Measurements from ENCODE around the gene MAMDC4.
"Not testable (repeated sequence)": the region's sequence is repeated elsewhere in the genome, so short reads cannot be mapped to it uniquely, and the experiment has no call there.

MAMDC4 gene

GRCh38 chr9:136862849-136863622, 10.9 kb downstream of the MAMDC4 start:
- DNase-seq: no peak

- no peak for DNase-seq
These were observed 11.6 kb downstream of the MAMDC4 start for GRCh38 chr9:136863623-136864273.

GRCh38 chr9:136865041-136865767, 13.1 kb downstream of the MAMDC4 start:
- DNase-seq: no peak

DNA sequence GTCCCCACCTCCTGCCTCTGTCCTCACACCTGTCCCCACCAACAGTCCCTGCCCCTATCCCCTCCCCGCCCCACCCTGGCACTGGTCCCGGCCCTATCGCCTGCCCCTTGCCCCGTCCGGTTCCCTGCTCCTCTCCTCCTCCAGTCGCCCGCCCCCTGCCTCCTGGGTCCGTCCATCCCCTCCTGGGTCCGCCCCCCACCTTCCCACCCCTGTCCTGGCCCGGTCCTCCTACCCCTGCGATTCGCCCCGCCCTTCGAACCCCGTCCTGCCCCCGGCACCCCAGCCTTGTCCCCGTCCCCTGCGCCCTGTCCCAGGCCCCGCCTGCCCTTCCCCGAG, 13.6 kb downstream of the MAMDC4 start:
- no peak for DNase-seq

DNA sequence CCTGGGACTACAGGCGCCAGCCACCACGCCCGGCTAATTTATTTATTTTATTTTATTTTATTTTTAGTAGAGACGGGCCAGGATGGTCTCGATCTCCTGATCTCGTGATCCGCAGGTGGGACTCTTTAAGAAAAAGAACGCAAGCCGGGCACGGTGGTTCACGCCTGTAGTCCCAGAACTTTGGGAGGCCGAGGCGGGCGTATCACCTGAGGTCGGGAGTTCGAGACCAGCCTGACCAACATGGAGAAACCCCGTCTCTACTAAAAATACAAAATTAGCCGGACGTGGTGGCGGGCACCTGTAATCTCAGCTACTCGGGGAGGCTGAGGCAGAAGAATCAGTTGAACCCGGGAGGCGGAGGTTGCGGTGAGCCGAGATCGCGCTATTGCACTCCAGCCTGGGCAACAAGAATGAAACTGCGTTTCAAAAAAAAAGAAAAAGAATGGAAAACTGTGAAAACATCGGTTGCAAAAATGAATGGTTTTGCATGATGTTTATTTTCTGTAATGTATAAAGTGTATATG, 14.8 kb downstream of the MAMDC4 start:
- DNase-seq: not testable (repeated sequence)

DNA sequence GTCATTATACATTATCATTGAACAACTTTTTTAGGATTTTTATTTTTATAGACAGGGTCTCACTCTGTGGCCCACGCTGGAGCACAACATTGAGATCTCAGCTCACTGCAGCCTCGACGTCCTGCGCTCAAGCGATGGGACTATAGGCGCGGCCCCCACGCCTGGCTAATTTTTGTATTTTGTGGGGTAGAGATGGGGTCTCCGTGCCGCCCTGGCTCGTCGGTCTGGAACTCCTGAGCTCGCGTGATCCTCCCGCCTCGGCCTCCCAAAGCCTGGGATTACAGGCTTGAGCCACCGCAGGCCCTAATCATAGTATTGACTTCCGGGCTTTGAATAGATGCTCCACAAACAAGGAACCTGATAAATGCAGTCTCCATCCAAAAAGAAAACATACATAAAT, 15.3 kb downstream of the MAMDC4 start:
- DNase-seq: no peak

- DNase-seq: no peak
These were observed 15.8 kb downstream of the MAMDC4 start for GRCh38 chr9:136867917-136868316.

GRCh38 chr9:136868644-136869043, 16.5 kb downstream of the MAMDC4 start:
- no peak for DNase-seq

DNA sequence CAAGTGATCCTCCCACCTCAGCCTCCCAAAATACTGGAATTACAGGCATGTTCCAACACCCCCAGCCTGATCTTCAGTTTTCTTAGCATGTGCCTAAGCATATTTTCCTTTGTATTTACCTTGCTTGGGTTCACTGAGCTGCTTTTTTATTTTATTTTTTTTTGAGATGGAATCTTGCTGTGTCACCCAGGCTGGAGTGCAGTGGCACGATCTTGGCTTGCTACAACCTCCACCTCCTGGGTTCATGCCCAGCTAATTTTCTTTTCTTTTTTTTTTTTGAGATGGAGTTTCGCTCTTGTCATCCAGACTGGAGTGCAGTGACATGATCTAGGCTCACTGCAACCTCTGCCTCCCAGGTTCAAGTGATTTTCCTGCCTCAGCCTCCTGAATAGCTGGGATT, 17.5 kb downstream of the MAMDC4 start:
- not testable (repeated sequence) for DNase-seq

GRCh38 chr9:136875155-136875554, 23.0 kb downstream of the MAMDC4 start:
- DNase-seq: no peak

GRCh38 chr9:136876476-136876875, 24.3 kb downstream of the MAMDC4 start:
- DNase-seq: no peak

- DNase-seq: no peak
These were observed 28.5 kb downstream of the MAMDC4 start for GRCh38 chr9:136880651-136881050.

- no peak for DNase-seq
These were observed 29.6 kb downstream of the MAMDC4 start for GRCh38 chr9:136881691-136882108.

DNA sequence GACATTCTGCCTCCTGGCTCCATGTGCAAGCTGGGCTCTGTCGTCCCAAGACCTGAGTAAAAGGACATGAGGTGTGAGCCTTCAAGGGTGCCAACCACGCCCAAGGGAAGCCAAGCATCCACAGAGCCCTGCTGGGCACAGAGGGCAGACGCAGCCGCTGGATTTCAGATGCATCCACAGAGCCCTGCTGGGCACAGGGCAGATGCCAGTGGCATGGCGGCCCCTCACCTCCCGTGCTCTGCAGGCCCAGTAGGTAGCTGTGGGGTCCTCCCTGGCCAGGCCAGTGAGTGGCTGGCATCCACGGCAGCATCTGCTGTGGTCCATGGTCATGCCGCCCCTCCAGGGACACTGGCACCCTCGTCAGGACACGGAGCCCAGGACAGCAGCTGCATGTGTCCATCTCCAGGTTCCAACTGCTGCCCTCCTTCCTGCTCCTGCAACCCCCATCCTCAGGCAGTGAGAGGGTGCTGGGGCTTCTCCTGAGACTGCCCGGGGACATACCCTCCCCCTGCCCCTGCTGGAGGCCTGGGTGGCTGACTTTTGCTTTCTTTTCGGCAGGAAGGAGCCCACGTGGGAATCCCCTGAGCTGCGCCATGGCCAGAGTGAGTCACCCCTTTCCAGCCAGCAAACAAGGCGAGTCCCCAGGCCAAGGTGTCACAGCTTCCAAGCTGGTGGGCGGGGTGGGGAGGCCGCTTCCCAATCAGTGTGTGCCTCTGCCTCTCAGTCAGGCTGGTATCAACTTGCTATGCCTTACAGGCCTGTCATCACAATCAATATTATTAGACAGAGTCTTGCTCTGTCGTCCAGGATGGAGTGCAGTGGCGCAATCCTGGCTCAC, 30.2 kb downstream of the MAMDC4 start:
- DNase-seq: no peak

GRCh38 chr9:136882947-136883283, 30.8 kb downstream of the MAMDC4 start:
- not testable (repeated sequence) for DNase-seq

DNA sequence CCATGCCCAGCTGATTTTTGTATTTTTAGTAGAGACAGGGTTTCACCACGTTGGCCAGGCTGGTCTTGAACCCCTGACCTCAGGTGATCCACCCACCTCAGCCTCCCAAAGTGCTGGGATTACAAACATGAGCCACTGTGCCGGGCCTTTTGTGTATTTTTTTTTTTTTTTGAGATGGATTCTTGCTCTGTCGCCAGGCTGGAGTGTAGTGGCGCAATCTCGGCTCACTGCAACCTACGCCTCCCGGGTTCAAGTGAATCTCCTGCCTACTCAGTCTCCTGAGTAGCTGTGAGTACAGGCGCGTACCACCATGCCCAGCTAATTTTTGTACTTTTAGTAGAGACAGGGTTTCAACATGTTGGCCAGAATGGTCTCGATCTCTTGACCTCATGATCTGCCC, 31.5 kb downstream of the MAMDC4 start:
- not testable (repeated sequence) for DNase-seq

GRCh38 chr9:136885950-136886578, 33.9 kb downstream of the MAMDC4 start, which contains the start of gene TRAF2:
TRAF2 (plus strand) TSS chr9:136886516; CDS start chr9:136898741, 12,225 bp downstream.
- peak; percentile 95 for DNase-seq

DNA sequence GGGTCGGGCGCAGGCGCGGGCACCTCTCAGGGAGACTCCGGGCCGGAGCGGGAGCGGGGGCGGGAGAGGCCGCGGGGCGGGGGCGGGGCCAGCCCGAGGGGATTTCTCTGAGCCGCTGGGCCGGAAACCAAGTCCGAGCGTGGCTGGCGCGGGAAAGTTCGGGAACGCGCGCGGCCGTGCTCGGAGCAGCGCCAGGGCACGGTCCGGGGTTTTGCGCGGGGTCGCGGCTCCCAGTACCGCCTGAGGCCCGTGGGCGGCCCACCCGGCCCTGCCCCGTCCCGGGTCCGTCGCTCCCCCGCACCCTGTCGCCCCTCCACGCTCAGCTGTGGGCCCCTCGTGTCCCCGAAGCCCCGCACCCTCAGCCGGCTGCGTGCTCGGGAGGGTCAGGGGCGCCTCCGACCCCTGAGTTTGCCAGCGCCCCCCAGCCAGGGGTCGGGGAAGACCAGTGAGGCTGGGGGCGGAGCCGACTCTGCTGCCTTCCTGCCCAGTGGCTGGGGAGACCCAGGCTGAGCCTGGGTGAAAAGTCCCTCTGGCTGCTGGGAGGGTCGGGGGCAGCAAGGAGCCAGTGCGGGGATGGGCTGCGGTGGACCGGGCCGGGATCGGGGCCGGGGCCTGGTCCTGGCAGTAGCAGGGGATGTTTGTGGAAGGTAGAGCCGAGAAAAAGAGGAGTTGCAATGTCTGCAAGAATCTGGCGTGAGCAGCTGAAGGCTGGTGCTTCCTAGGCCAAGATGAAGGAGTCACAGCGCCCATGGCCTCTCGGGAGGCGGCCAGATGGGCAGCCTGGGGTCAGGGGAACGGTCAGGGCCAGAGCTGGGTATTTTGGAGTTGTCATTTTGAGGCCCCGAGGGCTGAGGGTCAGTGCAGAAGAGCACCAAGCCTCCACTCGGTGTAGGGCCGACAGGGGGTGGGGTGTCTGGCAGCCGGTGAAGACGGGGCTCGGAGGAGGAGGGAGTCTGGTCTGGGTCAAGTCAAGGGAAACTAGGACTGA, 34.8 kb downstream of the MAMDC4 start:
- DNase-seq: peak; percentile 44

GRCh38 chr9:136888454-136888853, 36.3 kb downstream of the MAMDC4 start:
- DNase-seq: no peak

GRCh38 chr9:136889858-136890257, 37.7 kb downstream of the MAMDC4 start:
- no peak for DNase-seq

DNA sequence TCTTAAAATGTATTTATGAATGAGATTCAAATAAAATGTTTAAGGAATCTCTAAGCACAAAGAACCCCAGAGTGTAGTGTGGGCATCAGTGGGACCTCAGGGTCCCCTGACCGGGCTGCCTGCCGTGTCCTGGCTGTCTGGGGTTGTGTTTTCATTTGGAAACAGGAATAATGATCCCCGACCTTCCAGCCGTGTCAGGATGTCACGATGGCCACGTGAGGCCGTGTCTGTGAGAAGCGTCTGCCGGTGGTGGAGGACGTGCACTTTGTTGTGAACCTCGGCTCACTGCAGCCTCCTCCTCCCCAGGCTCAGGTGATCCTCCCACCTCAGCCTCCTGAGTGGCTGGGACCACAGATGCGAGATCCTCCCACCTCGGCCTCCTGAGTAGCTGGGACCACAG, 38.5 kb downstream of the MAMDC4 start:
- DNase-seq: no peak

Data from NCI-H510A treated with DMSO at 0.1 percent for 48 hours (cell line).